DMS153 treated with DMSO at 0.1 percent for 48 hours (cell line): ENCODE results near the gene ZNF345.

ENCODE experiments used
- DNase-seq: peaks from one replicate; lab custom pipeline; 2025; ENCODE audit not compliant: unreplicated experiment; lab: John Stamatoyannopoulos, UW

The ZNF345 gene

GRCh38 chr19:36916991-36917390, 66.3 kb downstream of the ZNF345 start:
- DNase-seq, result no peak

- DNase-seq, result no peak
Measured at GRCh38 chr19:36918090-36918489, 67.4 kb downstream of the ZNF345 start.
